Nephron progenitor cell (in vitro differentiated cells): ENCODE measurements around the gene SLC24A4.

Source experiments
- DNase-seq: peaks from one replicate; pipeline ENCODE4 v3.0.0; 2021
- H3K27ac Mint-ChIP-seq: 2 replicates; pipeline ENCODE4 v1.8.0; 2021; ENCODE audit warnings: mild to moderate bottlenecking, moderate library complexity, mixed read lengths
- H3K27me3 Mint-ChIP-seq: 2 replicates; pipeline ENCODE4 v1.8.0; 2021; ENCODE audit warnings: mild to moderate bottlenecking, low read depth, mixed read lengths; ENCODE audit not compliant: poor library complexity
- H3K36me3 Mint-ChIP-seq: 2 replicates; pipeline ENCODE4 v1.8.0; 2021; ENCODE audit warnings: low read depth, mixed read lengths
- H3K4me1 Mint-ChIP-seq: 2 replicates; pipeline ENCODE4 v1.8.0; 2021; ENCODE audit warnings: mixed read lengths
- H3K4me3 Mint-ChIP-seq: 2 replicates; pipeline ENCODE4 v1.8.0; 2021; ENCODE audit warnings: mild to moderate bottlenecking, moderate library complexity, mixed read lengths
- H3K9me3 Mint-ChIP-seq: 2 replicates; pipeline ENCODE4 v1.8.0; 2021; ENCODE audit warnings: mild to moderate bottlenecking, moderate library complexity, mixed read lengths
- CTCF ChIP-seq: fragments of 200-600 bp; sonication (generic); IDR thresholded peaks from 2 replicates; pipeline ENCODE4 v1.5.0; 2021; ENCODE audit warnings: antibody characterized with exemption

Gene SLC24A4

GRCh38 chr14:92491782-92492181, 168.8 kb downstream of the SLC24A4 start:
- peaks cover 26% of the 10 kb centered on the region for H3K27me3 Mint-ChIP-seq
- H3K36me3 Mint-ChIP-seq = no peaks in the 10 kb centered on the region

GRCh38 chr14:92492258-92492657, 169.3 kb downstream of the SLC24A4 start:
- TF ChIP-seq CTCF = no peak
- Mint-ChIP-seq H3K4me1 (peaks cover 24% of the 10 kb centered on the region), H3K27ac (no peak overlapping the region), H3K36me3 (no peaks in the 10 kb centered on the region), H3K4me3 (no peak overlapping the region), H3K27me3 (peaks cover 24% of the 10 kb centered on the region), H3K9me3 (no peaks in the 10 kb centered on the region)
- DNase-seq = no peak

More at GRCh38 chr14:92491782-92492181, 168.8 kb downstream of the SLC24A4 start:
- no peak for TF ChIP-seq CTCF
- H3K9me3 Mint-ChIP-seq = no peaks in the 10 kb centered on the region
- H3K27ac Mint-ChIP-seq = no peak overlapping the region
- H3K4me3 Mint-ChIP-seq = no peak overlapping the region
- no peak for DNase-seq
- peaks cover 24% of the 10 kb centered on the region for H3K4me1 Mint-ChIP-seq

GRCh38 chr14:92493024-92493423, 170.1 kb downstream of the SLC24A4 start:
- no peak overlapping the region for H3K4me3 Mint-ChIP-seq
- TF ChIP-seq CTCF = no peak
- H3K4me1 Mint-ChIP-seq = peaks cover 29% of the 10 kb centered on the region
- DNase-seq = no peak
- no peak overlapping the region for H3K27ac Mint-ChIP-seq
- H3K27me3 Mint-ChIP-seq = peaks cover 21% of the 10 kb centered on the region
- no peaks in the 10 kb centered on the region for H3K36me3 Mint-ChIP-seq
- no peaks in the 10 kb centered on the region for H3K9me3 Mint-ChIP-seq

- Mint-ChIP-seq H3K9me3 (no peaks in the 10 kb centered on the region), H3K27me3 (peaks cover 17% of the 10 kb centered on the region), H3K36me3 (no peaks in the 10 kb centered on the region), H3K27ac (no peak overlapping the region), H3K4me3 (no peak overlapping the region), H3K4me1 (peaks cover 31% of the 10 kb centered on the region)
- DNase-seq = no peak
- TF ChIP-seq CTCF = no peak
Measured at GRCh38 chr14:92493492-92493891, 170.5 kb downstream of the SLC24A4 start.

- DNase-seq = no peak
- Mint-ChIP-seq H3K9me3 (no peaks in the 10 kb centered on the region), H3K4me3 (no peak overlapping the region), H3K27ac (no peak overlapping the region), H3K36me3 (no peaks in the 10 kb centered on the region), H3K4me1 (peaks cover 36% of the 10 kb centered on the region), H3K27me3 (peaks cover 17% of the 10 kb centered on the region)
- TF ChIP-seq CTCF = no peak
Measured at GRCh38 chr14:92494512-92494911, 171.5 kb downstream of the SLC24A4 start.

GRCh38 chr14:92495027-92495426, 172.1 kb downstream of the SLC24A4 start:
- no peak for DNase-seq
- H3K9me3 Mint-ChIP-seq = no peaks in the 10 kb centered on the region

More at GRCh38 chr14:92495027-92495426, 172.1 kb downstream of the SLC24A4 start:
- peaks cover 14% of the 10 kb centered on the region for H3K27me3 Mint-ChIP-seq
- no peak overlapping the region for H3K27ac Mint-ChIP-seq
- no peak overlapping the region for H3K4me3 Mint-ChIP-seq
- H3K36me3 Mint-ChIP-seq = no peaks in the 10 kb centered on the region
- H3K4me1 Mint-ChIP-seq = peaks cover 31% of the 10 kb centered on the region
- TF ChIP-seq CTCF = no peak
